ENCODE measurements around the gene DPPA5. TPM values are rescaled to one million over a fixed set of nuclear protein-coding genes. Genes with fewer than 3 reads are reported as not detected.

Gene DPPA5
- total RNA-seq, 1 experiment from 2014 or later: 1.2 TPM

- Histone ChIP-seq H3K14ac (ENCODE audit: insufficient read depth, low read length) (no peak overlapping the region), H2BK12ac (ENCODE audit: insufficient read length, low read depth, low read length) (no peak overlapping the region), H3K27me3 (ENCODE audit: insufficient read depth, low read length) (no peaks in the 10 kb centered on the region), H3K23ac (ENCODE audit: insufficient read length, low read depth, low read length) (no peak overlapping the region), H3K4ac (ENCODE audit: low read depth, low read length) (no peak overlapping the region), H3K79me2 (ENCODE audit: insufficient read depth, low read length) (no peaks in the 10 kb centered on the region), H3K79me1 (ENCODE audit: insufficient read depth, low read depth, low read length, poor library complexity, severe bottlenecking) (no peaks in the 10 kb centered on the region), H3K23me2 (ENCODE audit: insufficient read length, low read depth, low read length, poor library complexity, severe bottlenecking) (no peaks in the 10 kb centered on the region), H2BK15ac (ENCODE audit: low read depth, low read length) (no peak overlapping the region), H3K4me1 (ENCODE audit: insufficient read depth, low read length) (no peaks in the 10 kb centered on the region), H2AK5ac (ENCODE audit: insufficient read length, low read length) (no peak overlapping the region), H3K18ac (ENCODE audit: insufficient read length, low read depth, low read length) (no peak overlapping the region), H2AFZ (ENCODE audit: low read length) (peak overlapping the region; percentile 32), H4K20me1 (ENCODE audit: control insufficient read depth, insufficient read depth, insufficient read length) (no peaks in the 10 kb centered on the region), H3K9me3 (ENCODE audit: control insufficient read depth, low read depth, low read length) (no peaks in the 10 kb centered on the region), H2BK5ac (ENCODE audit: insufficient read length, low read length) (no peak overlapping the region), H2BK120ac (ENCODE audit: low read depth, low read length, poor library complexity, severe bottlenecking) (no peak overlapping the region), H2BK20ac (ENCODE audit: low read depth, low read length, poor library complexity, severe bottlenecking) (no peak overlapping the region), H4K5ac (ENCODE audit: insufficient read length, low read depth, low read length) (no peak overlapping the region), H3K56ac (ENCODE audit: insufficient read length, low read depth, low read length) (no peak overlapping the region), H3K27ac (ENCODE audit: insufficient read length, low read depth, low read length) (no peak overlapping the region), H3K4me2 (ENCODE audit: insufficient read depth, insufficient read length, low read length) (no peak overlapping the region), H3K9ac (ENCODE audit: extremely low read depth, insufficient read length, low read length) (no peak overlapping the region), H4K91ac (ENCODE audit: insufficient read length, low read depth, low read length) (no peak overlapping the region), H4K8ac (replicated peaks; ENCODE audit: insufficient read length, low read depth, low read length) (no peak overlapping the region), H3T11ph (ENCODE audit: low read length) (no peak overlapping the region)
- no CpG with 5 or more reads among the region's 1 CpG for WGBS (ENCODE audit: extremely low coverage, insufficient read length, low lambda C conversion rate)
- DNase-seq: no peak
- TF ChIP-seq CTCF (conservative IDR thresholded peaks at IDR 0.05): no peak
- Mint-ChIP-seq H3K36me3 (ENCODE audit: insufficient read depth in 1 of 3, low read depth in 3 of 3) (no peaks in the 10 kb centered on the region), H3K9me3 (peaks cover 0 to 12% of the 10 kb centered on the region in 2 experiments; a peak in 3 of 5 replicates), H3K27ac (no peak overlapping the region), H3K4me3 (no peak overlapping the region), H3K4me1 (no peaks in the 10 kb centered on the region), H3K27me3 (ENCODE audit: low read depth) (no peaks in the 10 kb centered on the region; the same call in 1 of the 2 replicates)
Observed at GRCh38 chr6:73375216-73375615, 21.1 kb upstream of the DPPA5 start.
